Measurements from ENCODE around the gene ARHGEF40.

- TF ChIP-seq CTCF (IDR thresholded peaks at IDR 0.05), result no peak
- TF ChIP-seq POLR2A (IDR thresholded peaks at IDR 0.05), result no peak
Observed at GRCh38 chr14:21070083-21070609, at the start of gene ARHGEF40.

Measured in lower leg skin (tissue), 3 donors.